ENCODE data around the gene TMEM163.

TMEM163 gene

GRCh38 chr2:134718817-134719814 is at the start of gene TMEM163:
Gene TMEM163 (minus strand): TSS chr2:134719000.
- TF ChIP-seq CTCF (conservative IDR thresholded peaks at IDR 0.05; ENCODE audit: low read depth), result no peak
- no peak for DNase-seq (ENCODE audit: low spot score)
- CTCF ChIA-PET, result interaction anchor here (1.0 kb wide), 1 partner anchor 15 kb away, joined by 3 read pairs; no protein-coding TSS in a partner anchor
- no peak within 1 kb of the TSS for H3K27ac ChIP-seq
- POLR2A ChIA-PET (ENCODE audit: low non-redundant PET), result no interaction called here

GRCh38 chr2:134766583-134766982 is 47.8 kb upstream of the TMEM163 start:
- no peak for TF ChIP-seq CTCF (conservative IDR thresholded peaks at IDR 0.05; ENCODE audit: low read depth)
- no peak for DNase-seq (ENCODE audit: low spot score)
- H3K27ac ChIP-seq, result no peak overlapping the region
- ChIA-PET POLR2A (ENCODE audit: low non-redundant PET) (no interaction called here), CTCF (interaction anchor here (0.6 kb wide), 1 partner anchor 223 kb away, joined by 3 read pairs; no protein-coding TSS in a partner anchor)

- no peak overlapping the region for H3K27ac ChIP-seq
- no peak for DNase-seq (ENCODE audit: low spot score)
- TF ChIP-seq CTCF (conservative IDR thresholded peaks at IDR 0.05; ENCODE audit: low read depth), result no peak
- CTCF ChIA-PET, result no interaction called here
- POLR2A ChIA-PET (ENCODE audit: low non-redundant PET), result no interaction called here
Measured at GRCh38 chr2:134765987-134766386, 47.2 kb upstream of the TMEM163 start.

- CTCF ChIA-PET, result no interaction called here
- POLR2A ChIA-PET (ENCODE audit: low non-redundant PET), result no interaction called here
- no peak for DNase-seq (ENCODE audit: low spot score)
- H3K27ac ChIP-seq, result no peak overlapping the region
- TF ChIP-seq CTCF (conservative IDR thresholded peaks at IDR 0.05; ENCODE audit: low read depth), result no peak
Measured at GRCh38 chr2:134764164-134764563, 45.4 kb upstream of the TMEM163 start.

GRCh38 chr2:134763164-134763710 is 44.4 kb upstream of the TMEM163 start:
- TF ChIP-seq CTCF (conservative IDR thresholded peaks at IDR 0.05; ENCODE audit: low read depth), result no peak
- H3K27ac ChIP-seq, result no peak overlapping the region
- ChIA-PET POLR2A (ENCODE audit: low non-redundant PET) (no interaction called here), CTCF (interaction anchor here (0.6 to 0.9 kb wide), 3 partner anchors 37 to 139 kb away, joined by 3 read pairs; no protein-coding TSS in a partner anchor)
- DNase-seq (ENCODE audit: low spot score), result no peak

GRCh38 chr2:134762508-134762907 is 43.7 kb upstream of the TMEM163 start:
- ChIA-PET POLR2A (ENCODE audit: low non-redundant PET) (no interaction called here), CTCF (interaction anchor here (0.6 to 0.9 kb wide), 2 partner anchors 38 to 39 kb away, joined by 3 read pairs; no protein-coding TSS in a partner anchor)
- DNase-seq (ENCODE audit: low spot score), result peak; percentile 30
- H3K27ac ChIP-seq, result no peak overlapping the region
- TF ChIP-seq CTCF (conservative IDR thresholded peaks at IDR 0.05; ENCODE audit: low read depth), result no peak

Measured in RWPE1 (cell line).